HCT116 (cell line): Measurements from ENCODE around the gene LMTK3. TPM values are rescaled to one million over a fixed set of nuclear protein-coding genes. Genes with fewer than 3 reads are reported as not detected.
A peak's percentile ranks its signal among the peaks of the same experiment; 100 is the strongest.

ENCODE experiments used
- ATAC-seq: fragments of 200-7000 bp; cut with Tn5 transposase; 2 replicates; pipeline ENCODE4 v1.9.1; 2020; ENCODE audit warnings: mild to moderate bottlenecking, moderate library complexity
- BruUV-seq: library from RNA; stranded (reverse); fragments of 400-500 nt; replicated peaks from 2 replicates; lab custom pipeline; 2021; lab: Mats Ljungman, UMichigan
- CTCF ChIA-PET: fragments of 300-600 bp; sonication (Branson Sonifier 250); formaldehyde crosslinking; loops from one replicate; lab custom pipeline; 2021; ENCODE audit warnings: antibody characterized with exemption; lab: Charles Lee
- POLR2A ChIA-PET: fragments of 300-600, 350-600 bp; sonication (Branson Sonifier 250); formaldehyde crosslinking; loops from one replicate; lab custom pipeline; 2021; ENCODE audit warnings: antibody characterized with exemption; lab: Charles Lee
- RAD21 ChIA-PET, 2 experiments: fragments of 300-600 bp; sonication (Branson Sonifier 250); formaldehyde crosslinking; loops; one replicate each; lab custom pipeline; 2023; ENCODE audit warnings: low total read pairs in 2 of 2; ENCODE audit not compliant: uncharacterized antibody in 2 of 2, unreplicated experiment in 2 of 2, low non-redundant PET in 1 of 2; lab: Charles Lee
- DNase-seq: peaks from one replicate; pipeline ENCODE4 v3.0.0-alpha.2; 2010; ENCODE audit warnings: low read depth, low spot score
- H2AFZ ChIP-seq: fragments of 200-600 bp; shearing (Covaris generic), sonication (generic); 2 replicates; pipeline ENCODE4 v1.6.1; 2017; ENCODE audit warnings: low read depth, mixed run types, mixed read lengths, antibody characterized with exemption, low read length; ENCODE audit not compliant: poor library complexity, severe bottlenecking
- H3K27ac ChIP-seq: 2 replicates; pipeline ENCODE4 v1.5.1; 2012; ENCODE audit warnings: low read depth, low read length
- H3K27me3 ChIP-seq: fragments of 200-600 bp; sonication (generic); 2 replicates; pipeline ENCODE4 v1.6.1; 2016; ENCODE audit warnings: mixed run types, low read length, mixed read lengths; ENCODE audit not compliant: insufficient read depth
- H3K36me3 ChIP-seq, 2 experiments: fragments of 200-500 bp in 1 of 2; fragments of 200-600 bp in 1 of 2; sonication (Bioruptor generic) in 1 of 2; sonication (generic) in 1 of 2; 2 replicates each; pipeline versions ENCODE4 v1.5.1 to v1.6.1; 2014 to 2016; ENCODE audit warnings: low read length in 2 of 2, inconsistent platforms in 1 of 2, mixed read lengths in 1 of 2, mixed run types in 1 of 2; ENCODE audit not compliant: insufficient read depth in 2 of 2, control insufficient read depth in 1 of 2
- H3K4me1 ChIP-seq, 2 experiments: fragments of 200-600 bp in 1 of 2; sonication (generic) in 1 of 2; 2 replicates each; pipeline versions ENCODE4 v1.5.1 to v1.6.1; 2012 to 2017; ENCODE audit warnings: low read length in 2 of 2, inconsistent platforms in 1 of 2, mild to moderate bottlenecking in 1 of 2, mixed read lengths in 1 of 2, mixed run types in 1 of 2, moderate library complexity in 1 of 2; ENCODE audit not compliant: insufficient read depth in 2 of 2, control insufficient read depth in 1 of 2
- H3K4me2 ChIP-seq: fragments of 200-600 bp; sonication (generic); 2 replicates; pipeline ENCODE4 v1.6.1; 2017; ENCODE audit warnings: mixed run types, low read length, mixed read lengths
- H3K4me3 ChIP-seq, 2 experiments: fragments of 200-600 bp in 1 of 2; sonication (generic) in 1 of 2; replicated peaks in 1 of 2; 2 replicates each; pipeline ENCODE4 v1.5.1; 2011 to 2016; ENCODE audit warnings: low read length in 2 of 2, control low read depth in 1 of 2, low read depth in 1 of 2, mild to moderate bottlenecking in 1 of 2, mixed read lengths in 1 of 2, mixed run types in 1 of 2
- H3K79me2 ChIP-seq: fragments of 200-600 bp; sonication (generic); 2 replicates; pipeline ENCODE4 v1.6.1; 2017; ENCODE audit warnings: mild to moderate bottlenecking, mixed run types, low read length, moderate library complexity, mixed read lengths; ENCODE audit not compliant: insufficient read depth
- H3K9ac ChIP-seq: fragments of 200-600 bp; sonication (generic); 2 replicates; pipeline ENCODE4 v1.6.1; 2016; ENCODE audit warnings: low read length, mixed read lengths
- H3K9me2 ChIP-seq: fragments of 200-600 bp; sonication (generic), shearing (Covaris generic); 2 replicates; pipeline ENCODE4 v1.6.1; 2017; ENCODE audit warnings: mixed run types, mild to moderate bottlenecking, moderate library complexity; ENCODE audit not compliant: insufficient read depth
- H3K9me3 ChIP-seq, 2 experiments: fragments of 200-500 bp in 1 of 2; fragments of 200-600 bp in 1 of 2; sonication (Bioruptor generic) in 1 of 2; sonication (generic) in 1 of 2; 2 replicates each; pipeline ENCODE4 v1.6.1; 2014 to 2017; ENCODE audit warnings: low read length in 2 of 2, mixed read lengths in 2 of 2, inconsistent platforms in 1 of 2, low read depth in 1 of 2, mild to moderate bottlenecking in 1 of 2, mixed run types in 1 of 2, moderate library complexity in 1 of 2; ENCODE audit not compliant: control insufficient read depth in 1 of 2, insufficient read depth in 1 of 2
- H4K20me1 ChIP-seq: fragments of 200-600 bp; sonication (generic), shearing (Covaris generic); 2 replicates; pipeline ENCODE4 v1.6.1; 2017; ENCODE audit warnings: mixed run types, mild to moderate bottlenecking, moderate library complexity; ENCODE audit not compliant: insufficient read depth
- CTCF ChIP-seq, 3 experiments: fragments of 200-600 bp in 1 of 3; sonication (generic) in 1 of 3; IDR thresholded peaks in 2 of 3; conservative IDR thresholded peaks in 1 of 3; 2 replicates each; pipeline ENCODE4 v1.5.1; 2012 to 2017; ENCODE audit warnings: low read depth in 2 of 3, low read length in 2 of 3, antibody characterized with exemption in 1 of 3, borderline replicate concordance in 1 of 3, control low read depth in 1 of 3, mild to moderate bottlenecking in 1 of 3, mixed read lengths in 1 of 3, mixed run types in 1 of 3, moderate library complexity in 1 of 3; ENCODE audit not compliant: insufficient read depth in 1 of 3
- EZH2phosphoT487 ChIP-seq: fragments of 200-600 bp; IDR thresholded peaks from 2 replicates; pipeline ENCODE4 v1.6.1; 2018; ENCODE audit warnings: antibody characterized with exemption, borderline replicate concordance
- FOSL1 ChIP-seq: IDR thresholded peaks from 2 replicates; pipeline ENCODE4 v1.6.1; 2012; ENCODE audit warnings: low read depth
- JUND ChIP-seq: IDR thresholded peaks from 2 replicates; pipeline ENCODE4 v1.6.1; 2012
- POLR2AphosphoS5 ChIP-seq: IDR thresholded peaks from 2 replicates; pipeline ENCODE4 v1.6.1; 2011; ENCODE audit warnings: mild to moderate bottlenecking, low read depth, low read length, moderate library complexity
- SRF ChIP-seq: IDR thresholded peaks from 2 replicates; pipeline ENCODE4 v1.6.1; 2012; ENCODE audit warnings: low read depth
- YY1 ChIP-seq: IDR thresholded peaks from 2 replicates; pipeline ENCODE4 v1.6.1; 2011; ENCODE audit warnings: low read length, low read depth, moderate library complexity, mild to moderate bottlenecking; ENCODE audit not compliant: insufficient replicate concordance; ENCODE audit errors: extremely low read depth
- ZFX ChIP-seq: fragments of 450-650 bp; IDR thresholded peaks from 2 replicates; pipeline ENCODE4 v1.6.1; 2017
- intact Hi-C: fragments of 100-400 bp; cut with micrococcal nuclease; formaldehyde crosslinking; loops from 2 replicates; pipeline ENCODE4 v1.10.0; 2022
- total RNA-seq: library from RNA; stranded (reverse); gene quantifications from one replicate; pipeline ENCODE4 v1.2.1, GENCODE V29; 2021; ENCODE audit not compliant: unreplicated experiment

The LMTK3 gene
- total RNA-seq, 1 experiment from 2014 or later, result 19.9 TPM

GRCh38 chr19:48511321-48511731 lies 309 bp downstream of the LMTK3 start (continued):
- TF ChIP-seq SRF, result no peak
- no peak for TF ChIP-seq EZH2phosphoT487
- TF ChIP-seq YY1, result no peak
- TF ChIP-seq JUND, result no peak
- TF ChIP-seq ZFX, result no peak
- TF ChIP-seq CTCF (IDR thresholded peaks at IDR 0.05 in 2 of 3, conservative IDR thresholded peaks at IDR 0.05 in 1 of 3; ENCODE audit: borderline replicate concordance in 1 of 3, insufficient read depth in 1 of 3, low read depth in 2 of 3, low read length in 2 of 3), result no peak
- TF ChIP-seq POLR2AphosphoS5, result no peak
- no peak for TF ChIP-seq FOSL1

- TF ChIP-seq EZH2phosphoT487 (no peak), POLR2AphosphoS5 (no peak), CTCF (IDR thresholded peaks at IDR 0.05 in 2 of 3, conservative IDR thresholded peaks at IDR 0.05 in 1 of 3; ENCODE audit: borderline replicate concordance in 1 of 3, insufficient read depth in 1 of 3, low read depth in 2 of 3, low read length in 2 of 3) (no peak)
- TF ChIP-seq, all 23 proteins: peak for 0
- ChIA-PET RAD21 (no interaction called here), CTCF (interaction anchor here (6.6 kb wide), 1 partner anchor 75 kb away, joined by 276 read pairs; no protein-coding TSS in a partner anchor), POLR2A (interaction anchor here (0.6 kb wide), 1 partner anchor 8 kb away, joined by 3 read pairs; no protein-coding TSS in a partner anchor)
- H3K4me3 ChIP-seq, result no peak overlapping the region
- no TSS peak for BruUV-seq
- no peaks in the 10 kb centered on the region for H3K9me3 ChIP-seq
- no peaks in the 10 kb centered on the region for H3K27me3 ChIP-seq
- H3K9ac ChIP-seq, result no peak overlapping the region
- intact Hi-C loops, result no loop called here
- ATAC-seq (peak; percentile 40), DNase-seq (no peak)
- H3K4me1 ChIP-seq, result peaks cover 0 to 19% of the 10 kb centered on the region in 2 experiments; a peak in 2 of 4 replicates
- H3K36me3 ChIP-seq, result no peaks in the 10 kb centered on the region
- no peak overlapping the region for H2AFZ ChIP-seq
- no peak overlapping the region for H3K4me2 ChIP-seq
- no peaks in the 10 kb centered on the region for H3K9me2 ChIP-seq
- H4K20me1 ChIP-seq, result no peaks in the 10 kb centered on the region
- no peak overlapping the region for H3K27ac ChIP-seq
- no peaks in the 10 kb centered on the region for H3K79me2 ChIP-seq
These were observed 990 bp downstream of the LMTK3 start for GRCh38 chr19:48510421-48511268.
